ENCODE measurements around the gene COL9A3.

Gene COL9A3

GRCh38 chr20:62885896-62886708 lies 69.3 kb downstream of the COL9A3 start:
- no peak for DNase-seq

- no peak for DNase-seq
These were observed 69.8 kb downstream of the COL9A3 start for GRCh38 chr20:62886709-62887058.

DNA sequence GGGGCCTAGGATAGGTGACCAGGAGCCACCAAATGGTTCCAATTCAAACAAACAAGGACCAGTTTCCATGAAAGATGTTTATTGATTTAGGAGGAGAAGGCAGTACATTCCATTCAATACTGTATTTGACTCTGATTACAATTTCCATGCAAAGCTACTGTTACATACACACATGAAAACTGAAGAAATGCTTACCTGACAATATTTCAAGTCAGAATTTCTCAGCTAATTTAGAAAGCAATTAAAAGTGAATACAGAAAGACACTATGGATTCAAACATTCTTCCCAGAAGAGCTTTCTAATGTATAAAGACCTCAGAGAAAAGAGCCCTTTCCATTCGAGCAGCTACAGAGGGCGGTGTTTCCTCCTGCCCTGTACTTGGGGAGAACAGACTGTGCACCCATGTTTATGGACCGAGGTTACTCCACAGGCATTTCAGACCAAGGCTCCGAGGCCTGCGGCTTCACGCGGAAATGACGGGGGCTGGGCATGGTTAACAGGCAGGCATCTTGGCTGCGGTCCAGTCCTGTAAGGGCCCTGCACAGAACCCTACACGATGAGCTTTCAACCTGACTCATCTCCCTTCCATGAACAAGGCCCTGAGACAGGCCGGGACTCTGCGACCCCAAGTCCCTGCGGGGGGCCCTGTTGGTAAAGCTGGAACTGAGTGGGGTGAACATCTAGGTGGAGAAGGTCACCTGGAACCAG lies 70.5 kb downstream of the COL9A3 start:
- peak; percentile 72 for DNase-seq

DNA sequence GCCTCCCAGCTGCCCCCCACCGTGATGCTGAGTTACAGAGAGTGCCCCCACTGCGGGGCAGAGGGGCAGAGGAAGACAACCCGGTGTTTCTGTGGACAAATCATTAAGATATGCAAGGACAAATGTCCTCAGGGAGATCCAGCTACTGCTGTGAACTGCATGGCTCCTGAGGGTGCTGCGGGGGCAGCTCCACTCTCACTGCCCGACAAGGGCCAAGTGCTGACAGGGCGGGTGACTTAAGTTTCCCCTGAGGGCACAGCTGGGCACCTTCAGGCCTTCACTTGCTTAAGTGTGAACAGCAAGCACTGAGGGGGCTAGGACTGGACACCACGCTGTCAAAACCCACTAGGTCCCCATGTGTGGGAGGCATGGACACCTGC lies 71.0 kb downstream of the COL9A3 start:
- no peak for DNase-seq

- DNase-seq = no peak
These were observed 71.6 kb downstream of the COL9A3 start for GRCh38 chr20:62888406-62888805.

GRCh38 chr20:62888910-62889309 lies 72.1 kb downstream of the COL9A3 start:
- no peak for DNase-seq

DNA sequence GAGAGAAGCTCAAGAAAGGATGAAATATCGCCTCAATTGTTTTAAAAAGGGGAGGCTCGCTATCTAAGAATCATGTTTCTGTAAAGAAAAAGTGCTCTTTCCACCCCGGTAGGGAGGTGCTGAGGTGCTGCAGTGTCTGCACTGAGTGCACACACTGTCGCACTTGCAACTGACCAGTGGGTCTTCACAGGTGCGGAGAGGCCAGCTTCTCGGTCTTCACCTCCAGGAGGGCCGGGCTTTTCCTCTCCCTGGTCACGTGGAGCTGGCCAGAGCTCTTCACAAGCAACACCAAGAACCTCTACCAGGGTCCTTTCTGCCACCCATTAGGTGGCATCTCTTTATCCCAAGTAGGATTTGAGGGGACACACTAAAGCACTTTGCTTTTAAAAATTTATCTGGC lies 72.6 kb downstream of the COL9A3 start:
- DNase-seq = no peak

GRCh38 chr20:62889871-62890270 lies 73.0 kb downstream of the COL9A3 start:
- no peak for DNase-seq

GRCh38 chr20:62890444-62890843 lies 73.6 kb downstream of the COL9A3 start:
- no peak for DNase-seq
